Astrocyte of the hippocampus (primary cell): ENCODE results near the gene IRAK4.
"Not testable (repeated sequence)": the region's sequence is repeated elsewhere in the genome, so short reads cannot be mapped to it uniquely, and the experiment has no call there.

Experiments used
- DNase-seq: peaks from one replicate; pipeline ENCODE4 v3.0.0; 2011; ENCODE audit warnings: low read depth, low spot score

The IRAK4 gene

GRCh38 chr12:43758728-43759563 lies at the start of gene IRAK4, which contains the start of gene PUS7L:
Gene IRAK4, plus strand, starts transcription at chr12:43758951. Its CDS starts 9,161 bp downstream, at chr12:43768112.
Gene PUS7L, minus strand, starts transcription at chr12:43758790. Its CDS starts 3,545 bp downstream, at chr12:43755245.
- DNase-seq = peak; percentile 98

- no peak for DNase-seq
Observed at GRCh38 chr12:43711348-43711747, 47.4 kb upstream of the IRAK4 start.

GRCh38 chr12:43722621-43723020 lies 36.1 kb upstream of the IRAK4 start:
- no peak for DNase-seq

- no peak for DNase-seq
Observed at GRCh38 chr12:43723134-43723533, 35.6 kb upstream of the IRAK4 start.

GRCh38 chr12:43728117-43728516 lies 30.6 kb upstream of the IRAK4 start:
- DNase-seq = no peak

GRCh38 chr12:43728698-43729097 lies 30.1 kb upstream of the IRAK4 start:
- no peak for DNase-seq

- DNase-seq = no peak
Observed at GRCh38 chr12:43730283-43730682, 28.5 kb upstream of the IRAK4 start.

GRCh38 chr12:43733687-43734086 lies 25.1 kb upstream of the IRAK4 start:
- no peak for DNase-seq

GRCh38 chr12:43736927-43737440 lies 21.8 kb upstream of the IRAK4 start:
- no peak for DNase-seq

- DNase-seq = peak; percentile 23
Observed at GRCh38 chr12:43737646-43738045, 21.1 kb upstream of the IRAK4 start.

GRCh38 chr12:43740511-43741100 lies 18.1 kb upstream of the IRAK4 start:
- peak; percentile 20 for DNase-seq

GRCh38 chr12:43742106-43742505 lies 16.6 kb upstream of the IRAK4 start:
- DNase-seq = peak; percentile 65

- DNase-seq = no peak
Observed at GRCh38 chr12:43744826-43745225, 13.9 kb upstream of the IRAK4 start.

- DNase-seq = no peak
Observed at GRCh38 chr12:43749016-43749415, 9.7 kb upstream of the IRAK4 start.

GRCh38 chr12:43750814-43751213 lies 7.9 kb upstream of the IRAK4 start:
- DNase-seq = no peak

- DNase-seq = not testable (repeated sequence)
Observed at GRCh38 chr12:43751360-43751759, 7.4 kb upstream of the IRAK4 start.

- DNase-seq = no peak
Observed at GRCh38 chr12:43754015-43754414, 4.7 kb upstream of the IRAK4 start.

GRCh38 chr12:43758247-43758727 lies 464 bp upstream of the IRAK4 start:
- DNase-seq = peak; percentile 57

- no peak for DNase-seq
Observed at GRCh38 chr12:43760396-43760795, 1.6 kb downstream of the IRAK4 start.

- no peak for DNase-seq
Observed at GRCh38 chr12:43761500-43761899, 2.7 kb downstream of the IRAK4 start.

- DNase-seq = no peak
Observed at GRCh38 chr12:43762596-43762995, 3.8 kb downstream of the IRAK4 start.

- no peak for DNase-seq
Observed at GRCh38 chr12:43763769-43764168, 5.0 kb downstream of the IRAK4 start.

GRCh38 chr12:43764528-43764927 lies 5.8 kb downstream of the IRAK4 start:
- no peak for DNase-seq
